CD4-positive, alpha-beta T cell (primary cell): Measurements from ENCODE around the gene ZNF846. TPM values are rescaled to one million over a fixed set of nuclear protein-coding genes. Genes with fewer than 3 reads are reported as not detected.

Source experiments
- ATAC-seq: fragments of 200-7000 bp; cut with Tn5 transposase; one replicate; pipeline ENCODE4 v1.10.0; 2022; ENCODE audit warnings: mild to moderate bottlenecking; ENCODE audit not compliant: poor library complexity
- CTCF ChIA-PET: fragments of 350-600 bp; sonication (Branson Sonifier 250); formaldehyde crosslinking; loops from one replicate; lab custom pipeline; 2021; ENCODE audit warnings: antibody characterized with exemption, inconsistent platforms; lab: Charles Lee
- POLR2A ChIA-PET: fragments of 350-600 bp; sonication (Branson Sonifier 250); formaldehyde crosslinking; loops from one replicate; lab custom pipeline; 2021; ENCODE audit warnings: antibody characterized with exemption, inconsistent platforms; lab: Charles Lee
- DNase-seq, 14 experiments: peaks; one replicate each; pipeline ENCODE4 v3.0.0-alpha.2; 2013 to 2020; ENCODE audit warnings: mixed read lengths in 2 of 14
- H3K27ac ChIP-seq, 2 donors: one replicate each; pipeline versions ENCODE4 v1.5.1 to v1.7.0; 2013; ENCODE audit warnings: low read length in 2 of 2, low read depth in 1 of 2, mild to moderate bottlenecking in 1 of 2
- H3K27me3 ChIP-seq, 2 experiments: 1 replicate in 1 of 2; 2 replicates in 1 of 2; pipeline versions ENCODE4 v1.6.1 to v1.7.0; 2013; ENCODE audit warnings: low read length in 2 of 2, control low read depth in 1 of 2, mild to moderate bottlenecking in 1 of 2, moderate library complexity in 1 of 2; ENCODE audit not compliant: insufficient read depth in 2 of 2, control insufficient read depth in 1 of 2
- H3K36me3 ChIP-seq: one replicate; pipeline ENCODE4 v1.6.1; 2013; ENCODE audit warnings: low read length, control low read depth; ENCODE audit not compliant: insufficient read depth
- H3K4me1 ChIP-seq: one replicate; pipeline ENCODE4 v1.6.1; 2013; ENCODE audit warnings: low read length, control low read depth; ENCODE audit not compliant: insufficient read depth
- H3K4me3 ChIP-seq: one replicate; pipeline ENCODE4 v1.5.1; 2013; ENCODE audit warnings: mild to moderate bottlenecking, low read length, moderate library complexity
- H3K9me3 ChIP-seq, 2 experiments: 1 replicate in 1 of 2; 2 replicates in 1 of 2; pipeline versions ENCODE4 v1.6.1 to v1.7.0; 2013; ENCODE audit warnings: low read length in 2 of 2, mild to moderate bottlenecking in 2 of 2, control low read depth in 1 of 2, moderate library complexity in 1 of 2; ENCODE audit not compliant: control insufficient read depth in 1 of 2, insufficient read depth in 1 of 2
- H3K27ac Mint-ChIP-seq: one replicate; pipeline ENCODE4 v1.8.0; 2020; ENCODE audit warnings: mixed read lengths
- H3K27me3 Mint-ChIP-seq: one replicate; pipeline ENCODE4 v1.8.0; 2021; ENCODE audit warnings: mixed read lengths
- H3K36me3 Mint-ChIP-seq: one replicate; pipeline ENCODE4 v1.8.0; 2021; ENCODE audit warnings: low read depth, mixed read lengths
- H3K4me1 Mint-ChIP-seq: one replicate; pipeline ENCODE4 v1.8.0; 2021; ENCODE audit warnings: low read depth, mixed read lengths
- H3K4me3 Mint-ChIP-seq: one replicate; pipeline ENCODE4 v1.8.0; 2020; ENCODE audit warnings: mild to moderate bottlenecking, mixed read lengths
- H3K9me3 Mint-ChIP-seq: one replicate; pipeline ENCODE4 v1.8.0; 2020; ENCODE audit warnings: mixed read lengths
- CTCF ChIP-seq: fragments of 200-600 bp; IDR thresholded peaks from one replicate; pipeline ENCODE4 v1.8.0; 2022; ENCODE audit warnings: antibody characterized with exemption, mild to moderate bottlenecking
- intact Hi-C, 2 experiments: fragments of 100-400 bp; cut with DNase I in 1 of 2; cut with micrococcal nuclease in 1 of 2; formaldehyde crosslinking; loops; one replicate each; pipeline versions ENCODE4 v1.15.1 to v1.9.0; 2023 to 2025; cut with DNase I, micrococcal nuclease
- total RNA-seq, 174 experiments: library from RNA in 2 of 174; stranded (reverse) in 2 of 174; gene quantifications; one replicate each; pipeline ENCODE4 v1.2.3 and lab custom pipeline; 2021 to 2026

The ZNF846 gene
- total RNA-seq, 2 experiments from 2014 or later = 7.9 to 8.5 TPM

GRCh38 chr19:9709305-9709704 is 59.2 kb downstream of the ZNF846 start:
- peaks cover 14% of the 10 kb centered on the region for H3K9me3 Mint-ChIP-seq
- H3K27ac Mint-ChIP-seq = no peak overlapping the region
- H3K27me3 ChIP-seq = no peaks in the 10 kb centered on the region
- TF ChIP-seq CTCF = no peak
- H3K36me3 Mint-ChIP-seq = peaks cover 10% of the 10 kb centered on the region
- no peak for ATAC-seq
- H3K27me3 Mint-ChIP-seq = no peaks in the 10 kb centered on the region
- H3K4me3 Mint-ChIP-seq = no peak overlapping the region
- peak in 1 of 14 experiments; percentile 11 for DNase-seq
- intact Hi-C loops = no loop called here
- no peak overlapping the region for H3K27ac ChIP-seq
- H3K36me3 ChIP-seq = no peaks in the 10 kb centered on the region
- peaks cover 10 to 31% of the 10 kb centered on the region in 2 experiments for H3K9me3 ChIP-seq
- CTCF ChIA-PET = no interaction called here
- no peak overlapping the region for H3K4me3 ChIP-seq
- no peaks in the 10 kb centered on the region for H3K4me1 Mint-ChIP-seq
- POLR2A ChIA-PET = no interaction called here
- H3K4me1 ChIP-seq = no peaks in the 10 kb centered on the region

- ChIA-PET CTCF (no interaction called here), POLR2A (no interaction called here)
- peaks cover 8 to 13% of the 10 kb centered on the region in 2 experiments for H3K9me3 ChIP-seq
- no peaks in the 10 kb centered on the region for H3K27me3 ChIP-seq
- intact Hi-C loops = no loop called here
- H3K27ac ChIP-seq = no peak overlapping the region
- no peak overlapping the region for H3K4me3 ChIP-seq
- Mint-ChIP-seq H3K4me3 (no peak overlapping the region), H3K36me3 (peaks cover 6% of the 10 kb centered on the region), H3K9me3 (peaks cover 3% of the 10 kb centered on the region), H3K4me1 (no peaks in the 10 kb centered on the region), H3K27ac (no peak overlapping the region), H3K27me3 (no peaks in the 10 kb centered on the region)
- TF ChIP-seq CTCF = no peak
- ATAC-seq (no peak), DNase-seq (no peak)
- H3K36me3 ChIP-seq = no peaks in the 10 kb centered on the region
- no peaks in the 10 kb centered on the region for H3K4me1 ChIP-seq
These were observed 62.7 kb downstream of the ZNF846 start for GRCh38 chr19:9705836-9706235.

GRCh38 chr19:9702186-9702585 is 66.4 kb downstream of the ZNF846 start:
- Mint-ChIP-seq H3K36me3 (no peaks in the 10 kb centered on the region), H3K4me1 (no peaks in the 10 kb centered on the region), H3K27ac (no peak overlapping the region), H3K9me3 (no peaks in the 10 kb centered on the region), H3K27me3 (no peaks in the 10 kb centered on the region), H3K4me3 (no peak overlapping the region)
- intact Hi-C loops = no loop called here
- DNase-seq = no peak
- Histone ChIP-seq H3K4me3 (no peak overlapping the region), H3K27ac (no peak overlapping the region), H3K27me3 (no peaks in the 10 kb centered on the region), H3K9me3 (peaks cover 0 to 16% of the 10 kb centered on the region in 2 experiments), H3K36me3 (no peaks in the 10 kb centered on the region), H3K4me1 (no peaks in the 10 kb centered on the region)
- POLR2A ChIA-PET = no interaction called here
- CTCF ChIA-PET = no interaction called here
- no peak for ATAC-seq
- no peak for TF ChIP-seq CTCF

Other genes with a start within 250 kb of the ZNF846 start
- 10 to 100 TPM; 14.9 to 15.3 TPM for gene ZNF426, start 230.1 kb downstream of the ZNF846 start, total RNA-seq
- 10 to 100 TPM; 42.0 to 42.1 TPM for gene ZNF121, start 184.2 kb downstream of the ZNF846 start, total RNA-seq
- gene ZNF561, start 147.5 kb downstream of the ZNF846 start, total RNA-seq = 10 to 100 TPM; 45.1 to 46.2 TPM
- gene ZNF562, start 93.6 kb downstream of the ZNF846 start, total RNA-seq = 10 to 100 TPM; 12.8 to 13.3 TPM
- gene FBXL12, start 50.3 kb upstream of the ZNF846 start, total RNA-seq = 10 to 100 TPM; 33.4 to 38.4 TPM
- 100 to 1,000 TPM; 163 to 165 TPM for gene UBL5, start 59.2 kb upstream of the ZNF846 start, total RNA-seq
- 10 to 100 TPM; 33.2 to 35.3 TPM for gene PIN1, start 66.6 kb upstream of the ZNF846 start, total RNA-seq
- gene OLFM2, start 167.8 kb upstream of the ZNF846 start, total RNA-seq = 1 to 10 TPM; 4.1 to 4.8 TPM
- 1 to 10 TPM; 4.4 to 5.2 TPM for gene COL5A3, start 241.8 kb upstream of the ZNF846 start, total RNA-seq
- not detected for gene RDH8, start 244.7 kb upstream of the ZNF846 start, total RNA-seq